Psoas muscle (tissue), 8 donors: Measurements from ENCODE around the gene USP54. TPM values are rescaled to one million over a fixed set of nuclear protein-coding genes. Genes with fewer than 3 reads are reported as not detected.

Experiments used
- ATAC-seq, 4 donors: fragments of 200-7000 bp; cut with Tn5 transposase; one replicate each; pipeline ENCODE4 v1.9.1; 2020; ENCODE audit warnings: moderate library complexity in 3 of 4, mild to moderate bottlenecking in 2 of 4
- DNase-seq, 2 donors: peaks; one replicate each; pipeline ENCODE4 v3.0.0-alpha.2; 2020
- H3K27ac ChIP-seq: fragments of 200-600 bp; one replicate; pipeline ENCODE4 v1.8.0; 2022
- H3K27me3 ChIP-seq, 3 donors: fragments of 200-600 bp in 1 of 3; one replicate each; pipeline versions ENCODE4 v1.6.1 to v1.8.0; 2013 to 2022; ENCODE audit warnings: low read length in 2 of 3, mild to moderate bottlenecking in 2 of 3, moderate library complexity in 1 of 3; ENCODE audit not compliant: insufficient read depth in 3 of 3
- H3K36me3 ChIP-seq, 2 donors: fragments of 200-600 bp in 1 of 2; one replicate each; pipeline versions ENCODE4 v1.6.1 to v1.8.0; 2013 to 2022; ENCODE audit warnings: low read depth in 1 of 2, mild to moderate bottlenecking in 1 of 2, moderate library complexity in 1 of 2; ENCODE audit not compliant: insufficient read depth in 1 of 2
- H3K4me1 ChIP-seq: fragments of 200-600 bp; one replicate; pipeline ENCODE4 v1.8.0; 2022
- H3K4me3 ChIP-seq: fragments of 200-600 bp; one replicate; pipeline ENCODE4 v1.8.0; 2022; ENCODE audit warnings: mild to moderate bottlenecking
- H3K9me3 ChIP-seq: fragments of 200-600 bp; one replicate; pipeline ENCODE4 v1.8.0; 2022
- CTCF ChIP-seq: fragments of 200-600 bp; IDR thresholded peaks from one replicate; pipeline ENCODE4 v1.8.0; 2022; ENCODE audit warnings: antibody characterized with exemption
- WGBS, 3 donors: extraction: QIAGEN DNeasy Blood & Tissue Kit; methylation state at CpG; one replicate each; pipeline versions ENCODE4 v1.1.6 to v1.1.7; 2013; 5-methylcytosine and 5-hydroxymethylcytosine counted together
- intact Hi-C, 2 donors: fragments of 100-400 bp; cut with DNase I; formaldehyde crosslinking; loops; one replicate each; pipeline versions ENCODE4 v1.11.0 to v1.14.2; 2022
- polyA plus RNA-seq, 3 donors: library from polyadenylated mRNA; stranded (reverse); fragments of 200-250 nt; gene quantifications; one replicate each; pipeline ENCODE4 v1.2.3, GENCODE V29; 2013
- total RNA-seq, 4 donors: library from RNA; stranded (reverse); fragmentation: NEBNext Ultra II Directional in 2 of 4; extraction: Animal tissue kit (Norgen Biotek cat#: 25700) in 2 of 4; gene quantifications; one replicate each; pipeline versions ENCODE4 v1.2.1 to v1.2.4, GENCODE V29; 2021 to 2023
- donor health status: healthy with polysubstance abuse.
- donor health status: DM: no; HTN: no; CAD: no; lungs with moderate emphysema.
- donor health status: Bipolar disorder and iron deficiency.
- donor health status: healthy.
- donor health status: DM: yes; HTN: yes; CAD: no.
- donor health status: DM: no; HTN: no; CAD: no.
- donor health status: DM: no; HTN: no; CAD: no.
- donor health status: DM: yes; HTN: yes; CAD: no.

Gene USP54
- total and polyA plus RNA-seq, 7 donors: 32.6 to 216 (median 65.9) TPM

- peak in 1 of 2 donors; percentile 64 for DNase-seq
- intact Hi-C loops: loop anchor here in 1 of 2 donors (5.0 kb wide), 1 partner anchor 89 kb away; the partner anchor contains the start of gene MYOZ1
- H3K4me1 ChIP-seq: peaks cover 67% of the 10 kb centered on the region
Measured at GRCh38 chr10:73552819-73553715, 38.1 kb downstream of the USP54 start.

GRCh38 chr10:73551515-73551914, 39.6 kb downstream of the USP54 start:
- DNase-seq: no peak
- peak overlapping the region; percentile 10 for H3K4me3 ChIP-seq
- H3K9me3 ChIP-seq: no peaks in the 10 kb centered on the region
- no peaks in the 10 kb centered on the region for H3K36me3 ChIP-seq
- intact Hi-C loops: loop anchor here in 1 of 2 donors (5.0 kb wide), 1 partner anchor 91 kb away; the partner anchor contains the start of gene MYOZ1
- peaks cover 67% of the 10 kb centered on the region for H3K4me1 ChIP-seq
- no peak for ATAC-seq
- H3K27ac ChIP-seq: peak overlapping the region; percentile 88
- no peak for TF ChIP-seq CTCF
- H3K27me3 ChIP-seq: no peaks in the 10 kb centered on the region
- WGBS, 3 donors: 42 to 96% (median 65%) methylated on average over 1 of the region's 1 CpG

More at GRCh38 chr10:73552819-73553715, 38.1 kb downstream of the USP54 start:
- Histone ChIP-seq H3K36me3 (no peaks in the 10 kb centered on the region), H3K27me3 (no peaks in the 10 kb centered on the region), H3K4me3 (peak overlapping the region; percentile 54), H3K9me3 (no peaks in the 10 kb centered on the region), H3K27ac (peak overlapping the region; percentile 88)
- TF ChIP-seq CTCF: no peak
- 20 to 29% (median 26%) methylated on average over 3 of the region's 3 CpGs for WGBS, 3 donors
- peak; percentile 90 to 94 (median 92) for ATAC-seq

- no peak for DNase-seq
- WGBS, 3 donors: 56 to 70% (median 64%) methylated on average over 2 of the region's 2 CpGs
- Histone ChIP-seq H3K4me1 (peaks cover 25% of the 10 kb centered on the region), H3K9me3 (no peaks in the 10 kb centered on the region), H3K36me3 (peaks cover 4 to 53% of the 10 kb centered on the region in 2 donors), H3K27ac (peak overlapping the region; percentile 38), H3K27me3 (no peaks in the 10 kb centered on the region), H3K4me3 (no peak overlapping the region)
- no peak for ATAC-seq
- intact Hi-C loops: no loop called here
- TF ChIP-seq CTCF: no peak
Measured at GRCh38 chr10:73545357-73545756, 45.8 kb downstream of the USP54 start.

GRCh38 chr10:73537709-73538108, 53.4 kb downstream of the USP54 start:
- H3K9me3 ChIP-seq: no peaks in the 10 kb centered on the region
- 83 to 94% (median 89%) methylated on average over 7 of the region's 7 CpGs for WGBS, 3 donors
- intact Hi-C loops: loop anchor here in 1 of 2 donors (10.0 kb wide), 1 partner anchor 187 kb away; no protein-coding TSS in a partner anchor
- peaks cover 20% of the 10 kb centered on the region for H3K4me1 ChIP-seq
- H3K36me3 ChIP-seq: peaks cover 12 to 100% of the 10 kb centered on the region in 2 donors
- no peaks in the 10 kb centered on the region for H3K27me3 ChIP-seq
- ATAC-seq (peak in 3 of 4 donors; percentile 41 to 59 (median 54)), DNase-seq (no peak)
- TF ChIP-seq CTCF: no peak
- no peak overlapping the region for H3K4me3 ChIP-seq
- H3K27ac ChIP-seq: peak overlapping the region; percentile 7
